ENCODE data around the gene NDUFAF8.

The NDUFAF8 gene

DNA sequence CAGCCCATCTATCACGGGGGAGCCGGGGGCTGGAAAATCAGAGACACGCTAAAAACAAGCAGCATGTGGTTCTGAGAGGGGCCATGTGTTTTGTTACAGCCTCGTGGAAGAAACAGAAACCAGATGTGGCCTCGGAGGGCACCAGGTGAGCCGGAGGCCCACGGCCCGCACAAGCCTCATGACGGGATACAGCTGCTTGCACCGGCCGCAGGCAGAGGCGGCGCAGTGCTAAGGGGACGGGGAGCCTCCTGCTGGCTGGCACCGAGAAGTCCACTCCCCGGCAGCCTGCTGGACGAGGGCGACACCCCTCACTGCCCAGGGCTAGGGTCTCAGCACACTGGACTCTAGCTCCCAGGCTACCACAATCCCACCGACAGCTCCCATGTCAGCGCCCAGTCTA, 19.2 kb downstream of the NDUFAF8 start:
- DNase-seq (ENCODE audit: low spot score) = no peak
- ChIA-PET POLR2A (ENCODE audit: low non-redundant PET) (no interaction called here), CTCF (interaction anchor here (0.6 kb wide), 2 partner anchors 34 to 115 kb away, joined by 3 read pairs; no protein-coding TSS in a partner anchor)

DNA sequence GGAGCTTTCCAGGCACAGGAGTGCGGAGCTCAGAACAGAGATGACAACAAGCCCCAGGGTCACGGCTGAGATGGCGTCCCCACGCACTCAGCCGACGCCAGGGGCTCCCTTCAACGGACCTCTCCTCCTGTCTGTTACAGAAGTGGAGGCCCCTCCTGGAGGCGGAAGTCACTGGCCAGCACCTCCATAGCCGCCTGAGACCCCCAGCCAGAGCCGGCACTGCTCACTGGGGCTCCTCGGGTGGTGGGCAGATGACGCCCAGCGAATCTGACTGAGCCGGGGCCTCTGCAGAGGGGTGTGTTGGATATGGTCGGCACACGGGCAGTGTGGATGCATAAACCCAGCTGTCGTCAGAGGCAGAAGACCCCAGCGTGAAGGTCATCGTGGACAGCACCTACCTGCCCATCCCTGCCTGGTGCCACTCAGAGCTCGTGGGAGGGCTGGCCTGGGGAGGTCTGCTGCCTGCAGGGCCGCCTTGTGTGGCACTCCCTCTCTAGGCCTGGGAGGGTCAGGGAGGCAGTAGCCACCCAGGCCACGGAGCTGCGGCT, 20.0 kb downstream of the NDUFAF8 start:
- no peak for DNase-seq (ENCODE audit: low spot score)
- TF ChIP-seq, protein P1, sequence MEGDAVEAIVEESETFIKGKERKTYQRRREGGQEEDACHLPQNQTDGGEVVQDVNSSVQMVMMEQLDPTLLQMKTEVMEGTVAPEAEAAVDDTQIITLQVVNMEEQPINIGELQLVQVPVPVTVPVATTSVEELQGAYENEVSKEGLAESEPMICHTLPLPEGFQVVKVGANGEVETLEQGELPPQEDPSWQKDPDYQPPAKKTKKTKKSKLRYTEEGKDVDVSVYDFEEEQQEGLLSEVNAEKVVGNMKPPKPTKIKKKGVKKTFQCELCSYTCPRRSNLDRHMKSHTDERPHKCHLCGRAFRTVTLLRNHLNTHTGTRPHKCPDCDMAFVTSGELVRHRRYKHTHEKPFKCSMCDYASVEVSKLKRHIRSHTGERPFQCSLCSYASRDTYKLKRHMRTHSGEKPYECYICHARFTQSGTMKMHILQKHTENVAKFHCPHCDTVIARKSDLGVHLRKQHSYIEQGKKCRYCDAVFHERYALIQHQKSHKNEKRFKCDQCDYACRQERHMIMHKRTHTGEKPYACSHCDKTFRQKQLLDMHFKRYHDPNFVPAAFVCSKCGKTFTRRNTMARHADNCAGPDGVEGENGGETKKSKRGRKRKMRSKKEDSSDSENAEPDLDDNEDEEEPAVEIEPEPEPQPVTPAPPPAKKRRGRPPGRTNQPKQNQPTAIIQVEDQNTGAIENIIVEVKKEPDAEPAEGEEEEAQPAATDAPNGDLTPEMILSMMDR (conservative IDR thresholded peaks at IDR 0.05; ENCODE audit: low read depth) = no peak
- ChIA-PET POLR2A (ENCODE audit: low non-redundant PET) (no interaction called here), CTCF (interaction anchor here (0.6 kb wide), 2 partner anchors 116 to 225 kb away, joined by 3 read pairs; no protein-coding TSS in a partner anchor)
- H3K27ac ChIP-seq = no peak overlapping the region

More for the DNA sequence above, 19.2 kb downstream of the NDUFAF8 start:
- no peak overlapping the region for H3K27ac ChIP-seq
- TF ChIP-seq, protein P1 (conservative IDR thresholded peaks at IDR 0.05; ENCODE audit: low read depth) = no peak

DNA sequence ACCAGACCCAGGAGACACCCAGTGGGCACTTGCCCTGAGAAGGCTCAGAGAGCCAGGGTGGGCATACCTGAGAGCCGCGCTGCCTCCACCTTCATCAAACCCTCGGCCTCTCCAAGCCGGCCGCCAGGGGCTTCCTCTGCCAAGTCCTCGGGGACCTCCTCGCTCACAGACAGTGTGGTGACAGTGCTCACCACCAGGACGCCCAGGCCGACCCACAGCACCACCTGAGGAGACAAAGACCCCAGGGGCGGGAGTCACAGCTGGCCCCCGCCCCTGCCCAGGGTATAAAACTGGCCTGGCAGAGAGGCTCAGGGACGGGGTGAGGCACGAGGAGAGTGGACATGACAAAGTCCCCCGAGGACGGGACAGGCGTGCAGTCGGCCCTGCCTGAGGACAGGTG, 21.1 kb downstream of the NDUFAF8 start:
- POLR2A ChIA-PET (ENCODE audit: low non-redundant PET) = no interaction called here
- H3K27ac ChIP-seq = no peak overlapping the region
- no peak for DNase-seq (ENCODE audit: low spot score)
- CTCF ChIA-PET = no interaction called here
- TF ChIP-seq, protein P1 (conservative IDR thresholded peaks at IDR 0.05; ENCODE audit: low read depth) = no peak

DNA sequence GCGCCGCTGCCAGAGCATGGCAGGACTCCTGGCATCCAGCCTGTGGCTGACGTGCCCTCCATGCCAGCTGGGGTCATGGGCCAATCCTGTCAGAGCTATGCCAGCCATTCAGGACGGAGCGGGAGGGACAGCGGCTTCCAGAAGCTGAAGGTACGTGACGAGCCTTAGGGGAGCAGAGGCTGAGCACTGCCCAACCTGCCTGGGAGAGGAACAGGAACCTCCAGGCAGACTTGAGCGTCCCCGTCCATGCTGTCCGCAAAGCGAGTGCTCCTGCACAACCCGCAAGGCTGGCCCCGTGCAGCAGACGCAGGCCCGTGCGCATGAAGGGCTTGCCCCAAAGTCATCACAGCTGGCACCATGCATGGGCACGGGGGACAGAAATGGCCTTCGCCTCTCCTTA, 21.5 kb downstream of the NDUFAF8 start:
- CTCF ChIA-PET = interaction anchor here (0.5 kb wide), 1 partner anchor 81 kb away, joined by 3 read pairs; no protein-coding TSS in a partner anchor
- POLR2A ChIA-PET (ENCODE audit: low non-redundant PET) = no interaction called here
- TF ChIP-seq, protein P1 (conservative IDR thresholded peaks at IDR 0.05; ENCODE audit: low read depth) = no peak
- no peak for DNase-seq (ENCODE audit: low spot score)
- H3K27ac ChIP-seq = no peak overlapping the region

DNA sequence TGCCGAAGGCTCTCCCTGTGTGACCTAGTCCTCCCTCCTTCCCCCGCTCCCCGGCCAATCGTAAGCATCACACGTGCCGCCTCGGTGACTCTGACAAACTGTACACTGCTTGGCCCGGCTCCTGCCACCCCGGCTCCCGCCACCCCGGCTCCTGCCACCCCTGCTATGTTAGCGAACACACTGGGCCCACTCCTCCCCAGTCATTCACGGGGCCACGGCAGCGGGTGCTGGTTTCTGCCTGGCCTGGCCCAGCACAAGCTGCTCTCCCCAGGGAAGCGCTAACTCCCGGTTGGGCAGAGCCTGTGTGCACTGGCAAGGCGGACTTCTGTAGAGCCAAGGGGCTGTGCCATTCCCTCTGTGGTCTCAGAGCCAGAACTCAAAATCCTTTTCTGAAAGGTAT, 22.0 kb downstream of the NDUFAF8 start:
- ChIA-PET POLR2A (ENCODE audit: low non-redundant PET) (no interaction called here), CTCF (interaction anchor here (0.5 kb wide), 1 partner anchor 80 kb away, joined by 3 read pairs; no protein-coding TSS in a partner anchor)
- TF ChIP-seq, protein P1 (conservative IDR thresholded peaks at IDR 0.05; ENCODE audit: low read depth) = no peak
- H3K27ac ChIP-seq = no peak overlapping the region
- no peak for DNase-seq (ENCODE audit: low spot score)

DNA sequence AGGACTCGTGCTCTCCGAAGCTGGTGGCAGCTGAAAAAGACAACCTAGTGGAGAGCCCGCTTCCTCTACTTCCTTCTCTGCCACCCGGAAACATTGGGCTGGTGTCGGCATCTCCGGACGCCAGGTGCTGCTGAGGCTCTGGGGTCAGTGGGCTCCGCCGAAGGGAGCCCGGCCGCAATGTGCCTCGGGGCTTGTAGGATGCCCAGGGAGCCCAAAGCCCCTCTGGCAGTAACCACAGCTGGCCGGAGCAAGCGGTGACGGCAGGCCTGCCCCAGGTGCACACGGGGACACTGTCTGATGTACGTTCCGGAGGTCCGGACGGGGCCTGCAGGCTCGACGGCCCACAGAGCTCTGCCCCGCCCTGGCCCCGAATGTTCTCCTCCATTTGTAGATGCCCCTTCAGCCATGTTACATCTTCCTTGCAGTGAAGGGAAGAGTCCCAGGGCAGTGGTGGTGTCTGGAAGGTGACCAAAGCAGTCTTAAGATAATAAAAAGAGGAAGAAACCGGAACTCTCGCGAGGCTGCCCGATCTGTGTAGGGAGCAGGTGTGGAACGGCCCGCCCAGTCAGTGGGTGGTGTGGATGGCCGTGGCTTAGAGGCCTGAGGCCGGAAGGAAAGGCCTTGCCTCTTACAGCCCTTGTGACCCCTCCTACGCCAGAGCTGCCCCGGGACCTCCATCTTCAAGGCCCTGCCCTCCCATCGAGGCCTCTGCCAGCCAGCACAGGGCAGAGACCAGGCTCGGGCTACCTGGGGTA, 22.6 kb downstream of the NDUFAF8 start:
- no peak for DNase-seq (ENCODE audit: low spot score)
- CTCF ChIA-PET = interaction anchor here (1.2 kb wide), 1 partner anchor 244 kb away, joined by 4 read pairs; no protein-coding TSS in a partner anchor
- no peak overlapping the region for H3K27ac ChIP-seq
- TF ChIP-seq, protein P1 (conservative IDR thresholded peaks at IDR 0.05; ENCODE audit: low read depth) = no peak
- POLR2A ChIA-PET (ENCODE audit: low non-redundant PET) = no interaction called here
